SJCRH30 (cell line): ENCODE results near the gene E2F6. TPM values are rescaled to one million over a fixed set of nuclear protein-coding genes. Genes with fewer than 3 reads are reported as not detected.
A peak's percentile ranks its signal among the peaks of the same experiment; 100 is the strongest.

Source experiments
- DNase-seq, 2 experiments: peaks; one replicate each; pipeline ENCODE4 v3.0.0-alpha.2; 2015 to 2020
- H3K27ac ChIP-seq: fragments of 250-450 bp; sonication (Bioruptor Pico); 2 replicates; pipeline ENCODE4 v1.5.1; 2020; ENCODE audit warnings: mild to moderate bottlenecking, moderate library complexity
- H3K27me3 ChIP-seq: fragments of 250-450 bp; sonication (Bioruptor Pico); 2 replicates; pipeline ENCODE4 v1.5.1; 2020; ENCODE audit warnings: mild to moderate bottlenecking, moderate library complexity
- H3K36me3 ChIP-seq: fragments of 250-450 bp; sonication (Bioruptor Pico); 2 replicates; pipeline ENCODE4 v1.5.1; 2020; ENCODE audit warnings: mild to moderate bottlenecking, moderate library complexity
- H3K4me1 ChIP-seq: fragments of 250-450 bp; sonication (Bioruptor Pico); 2 replicates; pipeline ENCODE4 v1.5.1; 2020; ENCODE audit warnings: mild to moderate bottlenecking, moderate library complexity
- H3K4me3 ChIP-seq: fragments of 250-450 bp; sonication (Bioruptor Pico); 2 replicates; pipeline ENCODE4 v1.5.1; 2020; ENCODE audit warnings: mild to moderate bottlenecking, moderate library complexity
- H3K9me3 ChIP-seq: fragments of 250-450 bp; sonication (Bioruptor Pico); replicated peaks from 2 replicates; pipeline ENCODE4 v1.5.1; 2020; ENCODE audit warnings: mild to moderate bottlenecking, moderate library complexity
- total RNA-seq: library from RNA; depleted of rRNA; stranded (reverse); fragments of >200 nt; shearing (Covaris generic); gene quantifications from 2 replicates; pipeline ENCODE4 v1.2.3, GENCODE V29; 2014

Gene E2F6
- total RNA-seq, 1 experiment from 2014 or later = 40.9 TPM

GRCh38 chr2:11481789-11482472 is 16.0 kb upstream of the E2F6 start:
- H3K4me1 ChIP-seq = peaks cover 39% of the 10 kb centered on the region
- no peaks in the 10 kb centered on the region for H3K36me3 ChIP-seq
- no peaks in the 10 kb centered on the region for H3K9me3 ChIP-seq
- H3K4me3 ChIP-seq = no peak overlapping the region
- no peak for DNase-seq
- H3K27me3 ChIP-seq = no peaks in the 10 kb centered on the region
- H3K27ac ChIP-seq = no peak overlapping the region; the same call in 1 of the 2 replicates

DNA sequence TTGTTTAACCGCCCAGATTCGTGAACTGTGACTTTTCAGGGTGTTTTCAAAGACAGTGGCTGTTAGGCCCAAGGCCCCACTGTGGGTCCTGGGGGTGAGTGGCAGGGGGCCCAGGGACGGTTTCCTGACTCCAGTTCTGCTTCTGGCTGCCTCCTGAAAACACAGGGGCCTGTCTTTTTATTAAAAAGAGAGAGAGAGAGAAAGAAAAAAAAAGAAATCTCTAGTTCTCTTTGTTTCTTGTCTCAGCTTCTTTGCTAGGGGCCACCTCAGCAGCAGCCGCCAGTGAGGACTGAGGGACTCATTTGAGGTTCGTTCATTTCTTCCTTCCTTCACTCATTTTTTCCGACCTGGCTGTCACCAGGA is 15.4 kb upstream of the E2F6 start:
- DNase-seq = no peak
- Histone ChIP-seq H3K4me1 (peaks cover 39% of the 10 kb centered on the region), H3K27me3 (no peaks in the 10 kb centered on the region), H3K9me3 (no peaks in the 10 kb centered on the region), H3K27ac (peak overlapping the region; percentile 41), H3K4me3 (no peak overlapping the region), H3K36me3 (no peaks in the 10 kb centered on the region)

DNA sequence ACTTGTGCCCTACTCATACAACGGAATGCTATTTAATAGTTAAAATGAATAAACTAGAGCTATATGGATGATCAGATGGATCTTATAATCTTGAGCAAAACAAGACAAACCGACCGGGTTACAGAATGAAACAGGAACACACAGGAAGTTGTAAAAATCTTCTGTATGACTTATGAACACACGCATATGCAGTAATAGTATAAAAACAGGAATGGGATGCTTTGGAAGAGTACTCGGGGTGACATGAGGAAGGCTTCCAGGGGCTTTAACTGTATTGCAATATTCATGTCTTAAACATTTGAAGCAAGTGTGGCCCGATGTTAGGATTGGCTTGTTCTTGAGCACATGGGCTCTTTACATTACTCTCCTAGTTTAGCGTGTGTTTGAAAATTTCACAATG is 14.9 kb upstream of the E2F6 start:
- Histone ChIP-seq H3K4me3 (no peak overlapping the region), H3K36me3 (no peaks in the 10 kb centered on the region), H3K4me1 (peaks cover 39% of the 10 kb centered on the region), H3K9me3 (no peaks in the 10 kb centered on the region), H3K27ac (peak overlapping the region; percentile 41), H3K27me3 (no peaks in the 10 kb centered on the region)
- no peak for DNase-seq

DNA sequence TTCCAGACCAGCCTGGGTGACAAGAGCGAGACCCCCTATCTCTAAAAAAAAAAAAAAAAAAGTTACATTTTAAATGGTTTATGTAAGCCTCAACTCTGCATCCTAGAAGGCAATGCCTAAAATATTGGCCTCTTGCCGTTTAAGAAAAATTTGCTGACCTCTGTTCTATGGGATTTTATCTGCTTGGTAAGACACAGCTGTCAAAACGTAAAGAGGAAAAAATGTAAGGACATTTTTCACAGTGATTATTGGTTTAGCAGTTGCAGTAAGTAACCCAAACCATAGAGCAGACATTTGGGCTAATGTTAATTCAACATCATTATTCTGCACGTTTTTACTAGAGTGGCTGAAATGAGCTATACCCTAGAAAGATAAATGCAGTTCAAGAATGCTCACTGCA is 14.4 kb upstream of the E2F6 start:
- no peaks in the 10 kb centered on the region for H3K36me3 ChIP-seq
- peak in 1 of 2 experiments; percentile 75 for DNase-seq
- H3K27me3 ChIP-seq = no peaks in the 10 kb centered on the region
- peaks cover 39% of the 10 kb centered on the region for H3K4me1 ChIP-seq
- H3K4me3 ChIP-seq = no peak overlapping the region
- peak overlapping the region; percentile 41 for H3K27ac ChIP-seq
- no peaks in the 10 kb centered on the region for H3K9me3 ChIP-seq

DNA sequence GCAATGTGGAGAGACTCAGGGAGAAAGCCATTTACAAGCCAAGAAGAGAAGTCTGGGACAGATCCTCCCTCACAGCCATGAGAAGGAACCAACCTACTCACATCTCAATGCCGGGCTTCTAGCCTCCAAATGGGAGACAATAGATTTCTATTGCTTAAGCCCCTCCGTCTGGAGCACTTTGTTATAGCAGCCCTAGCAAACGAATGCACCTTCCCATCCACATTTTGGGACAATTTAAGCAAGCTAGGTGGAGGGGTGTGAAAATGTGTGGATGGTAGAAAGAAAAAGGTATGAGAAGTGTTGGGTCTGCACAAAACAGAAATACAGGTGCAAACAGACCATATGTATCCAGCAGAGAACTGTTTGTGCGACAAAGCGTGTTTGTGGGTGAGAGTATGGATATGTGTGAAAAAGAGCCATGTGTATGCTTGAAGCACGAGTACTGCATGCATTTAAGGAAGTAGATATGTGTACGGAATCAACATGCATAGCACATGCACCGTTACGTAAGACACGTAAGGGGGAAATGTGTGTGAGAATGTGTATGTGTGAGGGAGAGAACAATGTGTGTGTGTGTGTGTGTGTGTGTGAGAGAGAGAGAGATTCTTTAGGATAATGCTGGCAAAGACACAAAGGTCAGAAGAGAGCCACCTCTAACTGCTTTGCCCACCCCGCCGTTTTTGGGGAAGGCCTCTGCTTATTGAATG is 13.1 kb upstream of the E2F6 start:
- Histone ChIP-seq H3K36me3 (no peaks in the 10 kb centered on the region), H3K4me1 (peaks cover 43% of the 10 kb centered on the region), H3K9me3 (no peaks in the 10 kb centered on the region), H3K27me3 (no peaks in the 10 kb centered on the region), H3K27ac (no peak overlapping the region), H3K4me3 (no peak overlapping the region)
- no peak for DNase-seq

DNA sequence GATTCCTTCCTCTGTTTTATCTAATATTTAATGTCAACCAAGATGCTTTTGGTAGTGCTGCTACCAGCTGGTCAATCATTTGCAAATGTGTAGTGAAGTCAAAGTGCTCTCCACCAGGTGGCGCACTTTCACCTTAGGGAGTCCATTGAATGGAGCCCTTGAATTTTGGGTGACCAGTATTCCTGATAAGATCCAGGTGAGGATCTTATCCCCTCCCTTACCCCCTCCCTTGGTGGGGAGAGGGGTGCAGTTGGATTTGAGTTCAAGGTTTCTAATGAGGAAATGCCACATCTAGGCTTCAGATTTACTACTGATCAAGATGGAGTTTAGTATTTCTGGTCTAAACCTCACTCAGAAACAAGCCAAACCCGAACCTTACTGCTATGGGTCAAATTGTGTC is 12.0 kb upstream of the E2F6 start:
- peak; percentile 88 to 95 for DNase-seq
- Histone ChIP-seq H3K4me3 (no peak overlapping the region), H3K27me3 (no peaks in the 10 kb centered on the region), H3K36me3 (no peaks in the 10 kb centered on the region), H3K4me1 (peaks cover 43% of the 10 kb centered on the region), H3K27ac (no peak overlapping the region), H3K9me3 (no peaks in the 10 kb centered on the region)

DNA sequence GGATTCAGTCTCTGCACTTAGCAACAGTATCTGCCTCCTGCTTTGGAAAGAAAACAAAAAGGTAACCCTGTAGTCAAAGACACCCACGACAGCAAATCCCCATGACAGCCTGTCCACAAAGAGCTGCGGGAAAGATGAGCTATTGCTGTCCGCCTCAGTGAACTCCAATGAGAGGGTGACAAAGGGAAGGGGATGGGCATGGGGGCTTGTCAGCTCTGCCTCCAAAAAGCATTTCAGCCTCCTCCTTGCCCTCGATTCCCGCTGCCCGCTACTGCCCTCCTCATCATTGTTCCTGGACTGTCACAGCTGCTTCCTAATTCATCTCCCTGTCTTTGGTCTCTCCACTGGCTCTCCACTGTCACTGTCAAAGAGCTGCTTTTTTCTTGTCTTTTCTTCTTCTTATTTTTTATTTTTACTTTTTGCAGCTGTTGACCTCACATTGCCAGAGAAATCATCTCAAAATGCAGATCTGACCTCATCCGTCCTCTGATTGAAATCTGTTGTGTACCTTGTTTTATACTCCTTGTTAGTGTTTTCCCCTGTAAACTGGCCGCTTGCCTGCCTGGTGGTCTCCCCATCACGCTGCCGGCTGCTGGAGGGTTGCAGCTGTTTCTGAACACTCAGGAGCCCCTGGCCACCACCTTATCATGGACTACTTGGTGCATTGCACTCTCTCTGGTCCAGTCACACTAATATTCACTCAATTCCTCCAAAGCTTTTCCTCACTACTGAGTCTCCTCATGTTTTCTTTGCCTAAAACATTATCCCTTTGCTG is 7.9 kb upstream of the E2F6 start:
- Histone ChIP-seq H3K27me3 (no peaks in the 10 kb centered on the region), H3K36me3 (no peaks in the 10 kb centered on the region), H3K27ac (peak overlapping the region; percentile 74), H3K4me3 (peak overlapping the region; percentile 34), H3K4me1 (peaks cover 19% of the 10 kb centered on the region), H3K9me3 (no peaks in the 10 kb centered on the region)
- peak; percentile 85 to 90 for DNase-seq

DNA sequence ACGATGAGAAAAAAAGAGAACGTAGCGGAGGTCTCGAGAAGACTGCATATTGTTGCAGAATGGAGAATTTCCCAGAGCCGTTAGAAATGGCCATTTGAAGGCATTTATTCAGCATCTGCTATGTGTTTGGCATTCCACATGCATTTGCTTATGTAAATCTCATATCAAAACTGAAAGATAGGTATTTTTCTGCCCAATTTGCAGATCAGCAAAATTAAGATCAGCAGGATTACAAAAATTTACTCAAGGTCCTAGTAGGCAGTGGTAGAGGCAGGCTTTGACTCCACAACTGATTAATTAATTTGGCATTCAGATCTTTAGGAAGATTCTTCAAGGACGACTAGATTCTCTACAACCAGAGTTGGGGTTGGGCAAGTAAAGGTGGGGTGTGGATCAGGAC is 1.8 kb upstream of the E2F6 start:
- Histone ChIP-seq H3K9me3 (no peaks in the 10 kb centered on the region), H3K4me1 (peaks cover 3% of the 10 kb centered on the region; the same call in 1 of the 2 replicates), H3K36me3 (peaks cover 17% of the 10 kb centered on the region), H3K27ac (no peak overlapping the region), H3K27me3 (no peaks in the 10 kb centered on the region), H3K4me3 (no peak overlapping the region)
- DNase-seq = no peak

GRCh38 chr2:11467129-11467649 is 1.2 kb upstream of the E2F6 start:
- Histone ChIP-seq H3K36me3 (peaks cover 22% of the 10 kb centered on the region), H3K27me3 (no peaks in the 10 kb centered on the region), H3K27ac (no peak overlapping the region), H3K9me3 (no peaks in the 10 kb centered on the region), H3K4me3 (peak overlapping the region; percentile 74), H3K4me1 (peaks cover 3% of the 10 kb centered on the region; the same call in 1 of the 2 replicates)
- no peak for DNase-seq

- no peak for DNase-seq
- H3K27me3 ChIP-seq = no peaks in the 10 kb centered on the region
- H3K9me3 ChIP-seq = no peaks in the 10 kb centered on the region
- peaks cover 3% of the 10 kb centered on the region; the same call in 1 of the 2 replicates for H3K4me1 ChIP-seq
- H3K27ac ChIP-seq = peak overlapping the region; percentile 92
- peak overlapping the region; percentile 74 for H3K4me3 ChIP-seq
- peaks cover 29% of the 10 kb centered on the region for H3K36me3 ChIP-seq
Measured at GRCh38 chr2:11466307-11467128, 557 bp upstream of the E2F6 start.

- Histone ChIP-seq H3K9me3 (no peaks in the 10 kb centered on the region), H3K4me1 (peaks cover 3% of the 10 kb centered on the region; the same call in 1 of the 2 replicates), H3K36me3 (peaks cover 38% of the 10 kb centered on the region), H3K27ac (peak overlapping the region; percentile 92), H3K4me3 (peak overlapping the region; percentile 74), H3K27me3 (no peaks in the 10 kb centered on the region)
- no peak for DNase-seq
Measured at GRCh38 chr2:11465110-11465484, 864 bp downstream of the E2F6 start.

GRCh38 chr2:11459816-11460215 is 6.1 kb downstream of the E2F6 start:
- no peak for DNase-seq
- peaks cover 66% of the 10 kb centered on the region for H3K36me3 ChIP-seq
- H3K27ac ChIP-seq = no peak overlapping the region
- peaks cover 3% of the 10 kb centered on the region; the same call in 1 of the 2 replicates for H3K4me1 ChIP-seq
- H3K27me3 ChIP-seq = no peaks in the 10 kb centered on the region
- no peaks in the 10 kb centered on the region for H3K9me3 ChIP-seq
- no peak overlapping the region for H3K4me3 ChIP-seq

GRCh38 chr2:11458753-11459152 is 7.2 kb downstream of the E2F6 start:
- Histone ChIP-seq H3K27me3 (no peaks in the 10 kb centered on the region), H3K4me1 (no peaks in the 10 kb centered on the region), H3K27ac (no peak overlapping the region), H3K4me3 (no peak overlapping the region), H3K36me3 (peaks cover 65% of the 10 kb centered on the region), H3K9me3 (no peaks in the 10 kb centered on the region)
- DNase-seq = no peak

DNA sequence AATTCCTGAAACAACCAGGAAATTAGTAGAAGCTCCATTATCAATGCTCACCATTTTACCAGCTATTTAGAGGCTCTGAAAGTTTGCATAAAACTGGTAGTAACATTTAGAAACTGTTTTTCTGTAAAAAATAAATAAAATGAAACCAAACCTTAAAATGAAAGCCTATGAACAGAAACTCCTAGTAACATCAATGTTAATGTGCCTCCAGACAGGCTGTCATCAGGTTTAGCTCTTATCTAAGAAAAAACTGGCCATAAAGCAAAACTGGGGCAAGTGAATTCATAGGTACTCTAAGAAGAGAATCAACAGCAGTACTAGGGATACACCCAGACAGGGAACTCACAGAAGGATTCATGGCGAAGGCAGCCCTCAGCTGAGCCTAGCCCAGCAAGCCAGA is 8.0 kb downstream of the E2F6 start:
- DNase-seq = no peak
- H3K27ac ChIP-seq = no peak overlapping the region

More for the DNA sequence above, 8.0 kb downstream of the E2F6 start:
- no peak overlapping the region for H3K4me3 ChIP-seq
- H3K9me3 ChIP-seq = no peaks in the 10 kb centered on the region
- H3K27me3 ChIP-seq = no peaks in the 10 kb centered on the region
- H3K4me1 ChIP-seq = no peaks in the 10 kb centered on the region
- H3K36me3 ChIP-seq = peaks cover 65% of the 10 kb centered on the region
